Stomach (tissue), 9 donors: ENCODE measurements around the gene FAM50A. TPM values are rescaled to one million over a fixed set of nuclear protein-coding genes. Genes with fewer than 3 reads are reported as not detected.
A peak's percentile ranks its signal among the peaks of the same experiment; 100 is the strongest.

Source experiments
- DNase-seq, 2 donors: peaks; one replicate each; pipeline versions ENCODE4 v3.0.0 to v3.0.0-alpha.2; 2013 to 2019
- H3K27ac ChIP-seq, 5 donors: fragments of 200-600 bp in 4 of 5; sonication (generic) in 4 of 5; one replicate each; pipeline ENCODE4 v1.5.1; 2013 to 2019; ENCODE audit warnings: mild to moderate bottlenecking in 1 of 5, moderate library complexity in 1 of 5
- H3K27me3 ChIP-seq, 3 donors: fragments of 200-600 bp; sonication (generic); one replicate each; pipeline ENCODE4 v1.5.1; 2017 to 2019; ENCODE audit warnings: mixed run types in 1 of 3
- H3K36me3 ChIP-seq, 4 donors: fragments of 200-600 bp; sonication (generic); 1 replicate in 3 of 4; 2 replicates in 1 of 4; pipeline ENCODE4 v1.5.1; 2016 to 2019
- H3K4me1 ChIP-seq, 4 donors: fragments of 200-600 bp; sonication (generic); one replicate each; pipeline ENCODE4 v1.5.1; 2016 to 2019
- H3K4me3 ChIP-seq, 4 donors: fragments of 200-600 bp; sonication (generic) in 3 of 4; one replicate each; pipeline ENCODE4 v1.5.1; 2016 to 2019; ENCODE audit warnings: mild to moderate bottlenecking in 1 of 4
- H3K9me3 ChIP-seq, 4 donors: fragments of 200-600 bp; sonication (generic); one replicate each; pipeline ENCODE4 v1.5.1; 2016 to 2019
- EP300 ChIP-seq: sonication (generic); formaldehyde crosslinking; IDR thresholded peaks from one replicate; pipeline ENCODE4 v1.6.1; 2017; ENCODE audit warnings: antibody characterized with exemption
- POLR2A ChIP-seq, 4 donors: fragments of 450-650 bp; IDR thresholded peaks; one replicate each; pipeline ENCODE4 v1.6.1; 2016; ENCODE audit warnings: antibody characterized with exemption in 4 of 4, control low read depth in 2 of 4, mild to moderate bottlenecking in 1 of 4, moderate library complexity in 1 of 4
- POLR2AphosphoS5 ChIP-seq, 3 donors: sonication (generic); formaldehyde crosslinking; IDR thresholded peaks; one replicate each; pipeline ENCODE4 v1.6.1; 2016; ENCODE audit warnings: antibody characterized with exemption in 3 of 3
- WGBS, 5 donors: extraction: QIAGEN DNeasy Blood & Tissue Kit in 3 of 5; methylation state at CpG; one replicate each; pipeline versions ENCODE4 v1.1.5 to v1.1.7; 2013 to 2018; 5-methylcytosine and 5-hydroxymethylcytosine counted together
- intact Hi-C: fragments of 100-400 bp; cut with DNase I; formaldehyde crosslinking; loops from one replicate; pipeline ENCODE4 v1.15.1; 2023; ENCODE audit warnings: low total_unique reads
- polyA plus RNA-seq, 3 donors: library from polyadenylated mRNA; stranded (reverse); fragments of 200-250 nt; gene quantifications; one replicate each; pipeline ENCODE4 v1.2.3, GENCODE V29; 2013
- total RNA-seq, 5 donors: library from RNA; depleted of rRNA; stranded (reverse); fragments of >200 nt; gene quantifications; one replicate each; pipeline versions ENCODE4 v1.1.0 to v1.2.3, GENCODE V29; 2014 to 2016
- TF ChIP-seq, protein P1 (sequence below), 7 experiments: fragments of 450-650 bp in 4 of 7; fragments of 200-600 bp in 3 of 7; sonication (generic) in 3 of 7; IDR thresholded peaks; one replicate each; pipeline ENCODE4 v1.5.1; 2016 to 2019; ENCODE audit warnings: antibody characterized with exemption in 7 of 7, control low read depth in 2 of 7, mild to moderate bottlenecking in 1 of 7
- donor health status: healthy with polysubstance abuse.
- donor health status: Bipolar disorder and iron deficiency.
- donor health status: healthy.

FAM50A gene
- total and polyA plus RNA-seq, 8 donors: 16.7 to 162 (median 67.4) TPM

DNA sequence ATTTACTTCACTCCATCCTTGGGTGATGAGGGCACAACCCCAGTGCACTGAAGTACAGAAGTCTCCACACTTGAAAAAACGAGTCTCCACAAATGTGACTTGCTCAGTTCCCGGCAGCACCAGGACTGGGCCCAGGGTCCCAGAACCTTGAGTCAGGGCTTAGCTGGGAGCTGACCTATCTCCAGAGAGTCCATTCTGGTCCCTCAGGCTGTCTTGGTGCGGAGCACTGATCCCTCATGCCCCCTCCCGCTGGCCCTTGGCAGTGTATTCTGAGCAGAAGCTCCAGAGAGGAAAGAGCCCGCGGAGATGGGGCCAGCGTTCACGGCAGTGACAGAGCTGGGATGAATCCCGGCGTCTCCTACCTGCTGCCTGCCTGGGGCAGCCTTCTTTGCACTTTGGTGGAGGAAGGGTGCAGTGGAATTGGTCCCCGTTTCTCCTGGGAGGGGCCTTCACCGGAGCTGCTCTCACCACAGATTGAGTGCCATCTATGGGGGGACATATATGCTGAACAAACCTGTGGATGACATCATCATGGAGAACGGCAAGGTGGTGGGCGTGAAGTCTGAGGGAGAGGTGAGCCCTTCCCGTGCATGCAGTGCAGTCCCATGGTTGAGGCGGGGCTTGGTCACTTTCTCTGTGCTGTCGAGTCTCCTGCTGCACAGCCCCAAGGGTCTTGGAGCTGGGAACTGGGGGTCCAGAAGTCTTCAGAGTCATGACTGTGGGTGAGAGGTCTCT, 3.2 kb upstream of the FAM50A start:
- intact Hi-C loops: no loop called here
- no peak overlapping the region for H3K4me3 ChIP-seq
- no peak overlapping the region for H3K27ac ChIP-seq
- peaks cover 0 to 49% (median 36%) of the 10 kb centered on the region in 4 donors for H3K36me3 ChIP-seq
- DNase-seq: no peak
- no peaks in the 10 kb centered on the region for H3K27me3 ChIP-seq
- peaks cover 0 to 3% (median 0%) of the 10 kb centered on the region in 4 donors for H3K9me3 ChIP-seq
- no peak for TF ChIP-seq POLR2A (IDR thresholded peaks at IDR 0.05)
- peaks cover 9 to 52% (median 33%) of the 10 kb centered on the region in 4 donors for H3K4me1 ChIP-seq
- WGBS, 5 donors: 85 to 92% (median 86%) methylated on average over 1 to 17 of the region's 17 CpGs

DNA sequence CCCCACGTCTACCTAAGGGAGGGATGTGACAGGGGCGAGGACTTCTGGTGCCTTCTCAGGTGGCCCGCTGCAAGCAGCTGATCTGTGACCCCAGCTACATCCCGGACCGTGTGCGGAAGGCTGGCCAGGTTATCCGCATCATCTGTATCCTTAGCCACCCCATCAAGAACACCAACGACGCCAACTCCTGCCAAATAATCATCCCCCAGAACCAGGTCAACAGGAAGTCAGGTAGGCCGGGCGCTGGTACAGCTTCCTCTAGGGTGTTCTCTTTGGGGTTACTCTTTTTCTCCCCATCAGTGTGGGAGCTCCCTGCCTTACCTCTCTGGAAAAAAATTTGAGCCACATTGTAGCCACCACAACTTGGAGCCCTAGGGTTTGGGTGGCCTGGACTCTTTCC, 2.4 kb upstream of the FAM50A start:
- TF ChIP-seq, protein P1, sequence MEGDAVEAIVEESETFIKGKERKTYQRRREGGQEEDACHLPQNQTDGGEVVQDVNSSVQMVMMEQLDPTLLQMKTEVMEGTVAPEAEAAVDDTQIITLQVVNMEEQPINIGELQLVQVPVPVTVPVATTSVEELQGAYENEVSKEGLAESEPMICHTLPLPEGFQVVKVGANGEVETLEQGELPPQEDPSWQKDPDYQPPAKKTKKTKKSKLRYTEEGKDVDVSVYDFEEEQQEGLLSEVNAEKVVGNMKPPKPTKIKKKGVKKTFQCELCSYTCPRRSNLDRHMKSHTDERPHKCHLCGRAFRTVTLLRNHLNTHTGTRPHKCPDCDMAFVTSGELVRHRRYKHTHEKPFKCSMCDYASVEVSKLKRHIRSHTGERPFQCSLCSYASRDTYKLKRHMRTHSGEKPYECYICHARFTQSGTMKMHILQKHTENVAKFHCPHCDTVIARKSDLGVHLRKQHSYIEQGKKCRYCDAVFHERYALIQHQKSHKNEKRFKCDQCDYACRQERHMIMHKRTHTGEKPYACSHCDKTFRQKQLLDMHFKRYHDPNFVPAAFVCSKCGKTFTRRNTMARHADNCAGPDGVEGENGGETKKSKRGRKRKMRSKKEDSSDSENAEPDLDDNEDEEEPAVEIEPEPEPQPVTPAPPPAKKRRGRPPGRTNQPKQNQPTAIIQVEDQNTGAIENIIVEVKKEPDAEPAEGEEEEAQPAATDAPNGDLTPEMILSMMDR (IDR thresholded peaks at IDR 0.05): no peak
- no peak for TF ChIP-seq POLR2A (IDR thresholded peaks at IDR 0.05)
- TF ChIP-seq POLR2AphosphoS5 (IDR thresholded peaks at IDR 0.05): no peak
- no peak for TF ChIP-seq EP300
- H3K4me1 ChIP-seq: peaks cover 9 to 53% (median 33%) of the 10 kb centered on the region in 4 donors
- H3K27me3 ChIP-seq: no peaks in the 10 kb centered on the region
- 88 to 96% (median 88%) methylated on average over 8 to 11 of the region's 11 CpGs for whole genome bisulfite sequencing, 5 donors
- peaks cover 0 to 53% (median 37%) of the 10 kb centered on the region in 4 donors for H3K36me3 ChIP-seq
- DNase-seq: no peak
- H3K9me3 ChIP-seq: peaks cover 0 to 3% (median 0%) of the 10 kb centered on the region in 4 donors
- no peak overlapping the region for H3K4me3 ChIP-seq
- intact Hi-C loops: no loop called here
- no peak overlapping the region for H3K27ac ChIP-seq

DNA sequence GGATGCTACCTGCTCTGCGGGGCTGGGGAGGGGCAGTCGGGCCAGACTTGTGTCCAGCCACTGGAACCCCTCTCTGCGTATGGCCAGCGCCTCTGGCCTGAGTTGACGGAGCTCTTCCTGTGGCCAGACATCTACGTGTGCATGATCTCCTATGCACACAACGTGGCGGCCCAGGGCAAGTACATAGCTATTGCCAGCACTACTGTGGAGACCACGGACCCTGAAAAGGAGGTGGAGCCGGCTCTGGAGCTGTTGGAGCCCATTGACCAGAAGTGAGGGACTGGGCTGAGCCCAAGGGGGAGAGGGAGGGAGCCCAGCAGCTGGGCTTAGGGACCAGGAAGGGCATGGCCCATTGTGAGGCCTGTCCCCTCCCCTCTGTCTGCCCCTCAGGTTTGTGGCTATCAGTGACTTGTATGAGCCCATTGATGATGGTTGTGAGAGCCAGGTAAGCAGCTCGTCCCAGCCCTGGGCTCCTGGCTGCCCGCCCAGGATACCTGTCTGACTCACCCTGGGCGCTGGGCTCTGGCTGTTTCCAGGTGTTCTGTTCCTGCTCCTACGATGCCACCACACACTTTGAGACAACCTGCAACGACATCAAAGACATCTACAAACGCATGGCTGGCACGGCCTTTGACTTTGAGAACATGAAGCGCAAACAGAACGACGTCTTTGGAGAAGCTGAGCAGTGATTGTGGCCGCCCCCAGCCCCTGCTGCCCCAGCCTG, 1.8 kb upstream of the FAM50A start:
- intact Hi-C loops: no loop called here
- DNase-seq: peak in 1 of 2 donors; percentile 57
- TF ChIP-seq POLR2A (IDR thresholded peaks at IDR 0.05): no peak
- no peak for TF ChIP-seq EP300
- no peak for TF ChIP-seq POLR2AphosphoS5 (IDR thresholded peaks at IDR 0.05)
- TF ChIP-seq, protein P1 (IDR thresholded peaks at IDR 0.05): no peak
- Histone ChIP-seq H3K27ac (peak overlapping the region in 1 of 5 donors; percentile 34), H3K4me3 (no peak overlapping the region), H3K9me3 (no peaks in the 10 kb centered on the region), H3K27me3 (no peaks in the 10 kb centered on the region), H3K36me3 (peaks cover 0 to 59% (median 40%) of the 10 kb centered on the region in 4 donors), H3K4me1 (peaks cover 9 to 53% (median 33%) of the 10 kb centered on the region in 4 donors)
- WGBS, 5 donors: 73 to 80% (median 77%) methylated on average over 15 to 21 of the region's 21 CpGs

DNA sequence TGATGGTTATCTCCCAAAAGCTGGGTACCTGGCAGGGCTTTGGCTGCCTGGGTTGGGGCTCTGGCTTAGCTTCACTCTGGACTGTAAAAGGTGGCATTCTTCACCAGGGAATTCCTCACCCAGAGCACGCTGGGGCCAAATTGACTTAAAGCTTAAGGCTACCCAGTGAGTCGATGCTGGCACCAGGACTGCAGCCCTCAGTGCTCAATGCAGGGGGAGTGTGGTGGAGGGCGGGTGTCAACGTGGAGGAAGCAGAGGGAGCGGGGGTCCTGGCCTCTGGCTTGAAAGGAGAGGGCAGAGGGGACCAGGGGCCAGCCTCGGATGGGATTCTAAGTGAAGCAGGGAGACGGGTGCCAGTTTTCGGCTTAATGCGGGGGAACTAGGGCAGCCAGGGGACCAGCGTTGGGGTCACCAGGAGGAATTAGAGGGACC, 446 bp upstream of the FAM50A start:
- H3K36me3 ChIP-seq: peaks cover 2 to 71% (median 50%) of the 10 kb centered on the region in 4 donors
- peak overlapping the region; percentile 55 to 66 (median 59) for H3K4me3 ChIP-seq
- H3K4me1 ChIP-seq: peaks cover 9 to 44% (median 24%) of the 10 kb centered on the region in 4 donors
- DNase-seq: no peak
- H3K27ac ChIP-seq: peak overlapping the region; percentile 47 to 91 (median 85)
- TF ChIP-seq, protein P1 (IDR thresholded peaks at IDR 0.05): no peak
- TF ChIP-seq POLR2AphosphoS5 (IDR thresholded peaks at IDR 0.05) (no peak), EP300 (no peak), POLR2A (IDR thresholded peaks at IDR 0.05) (no peak)
- intact Hi-C loops: no loop called here
- no peaks in the 10 kb centered on the region for H3K9me3 ChIP-seq
- WGBS, 5 donors: 10 to 45% (median 16%) methylated on average over 7 to 10 of the region's 10 CpGs
- H3K27me3 ChIP-seq: no peaks in the 10 kb centered on the region
